AG09309 (cell line): ENCODE data around the gene CEBPG.
A peak's percentile ranks its signal among the peaks of the same experiment; 100 is the strongest.

ENCODE experiments used
- DNase-seq: peaks from one replicate; pipeline ENCODE4 v3.0.0-alpha.2; 2010; ENCODE audit warnings: low read depth
- H3K4me3 ChIP-seq: 2 replicates; pipeline ENCODE4 v1.5.1; 2011; ENCODE audit warnings: mild to moderate bottlenecking, low read depth, low read length, moderate library complexity; ENCODE audit not compliant: control insufficient read depth
- TF ChIP-seq, protein P1 (sequence below): IDR thresholded peaks from 2 replicates; pipeline ENCODE4 v1.5.1; 2011; ENCODE audit warnings: mild to moderate bottlenecking, low read depth, low read length, inconsistent platforms; ENCODE audit not compliant: insufficient read depth, control insufficient read depth; ENCODE audit errors: missing control alignments

The CEBPG gene

GRCh38 chr19:33373453-33374235 is at the start of gene CEBPG:
Gene CEBPG (plus strand): TSS chr19:33373709. CDS start chr19:33379240, 5,531 bp downstream.
- DNase-seq = peak; percentile 58
- peak within 1 kb of the TSS; percentile 57 for H3K4me3 ChIP-seq
- TF ChIP-seq, protein P1, sequence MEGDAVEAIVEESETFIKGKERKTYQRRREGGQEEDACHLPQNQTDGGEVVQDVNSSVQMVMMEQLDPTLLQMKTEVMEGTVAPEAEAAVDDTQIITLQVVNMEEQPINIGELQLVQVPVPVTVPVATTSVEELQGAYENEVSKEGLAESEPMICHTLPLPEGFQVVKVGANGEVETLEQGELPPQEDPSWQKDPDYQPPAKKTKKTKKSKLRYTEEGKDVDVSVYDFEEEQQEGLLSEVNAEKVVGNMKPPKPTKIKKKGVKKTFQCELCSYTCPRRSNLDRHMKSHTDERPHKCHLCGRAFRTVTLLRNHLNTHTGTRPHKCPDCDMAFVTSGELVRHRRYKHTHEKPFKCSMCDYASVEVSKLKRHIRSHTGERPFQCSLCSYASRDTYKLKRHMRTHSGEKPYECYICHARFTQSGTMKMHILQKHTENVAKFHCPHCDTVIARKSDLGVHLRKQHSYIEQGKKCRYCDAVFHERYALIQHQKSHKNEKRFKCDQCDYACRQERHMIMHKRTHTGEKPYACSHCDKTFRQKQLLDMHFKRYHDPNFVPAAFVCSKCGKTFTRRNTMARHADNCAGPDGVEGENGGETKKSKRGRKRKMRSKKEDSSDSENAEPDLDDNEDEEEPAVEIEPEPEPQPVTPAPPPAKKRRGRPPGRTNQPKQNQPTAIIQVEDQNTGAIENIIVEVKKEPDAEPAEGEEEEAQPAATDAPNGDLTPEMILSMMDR = no peak

DNA sequence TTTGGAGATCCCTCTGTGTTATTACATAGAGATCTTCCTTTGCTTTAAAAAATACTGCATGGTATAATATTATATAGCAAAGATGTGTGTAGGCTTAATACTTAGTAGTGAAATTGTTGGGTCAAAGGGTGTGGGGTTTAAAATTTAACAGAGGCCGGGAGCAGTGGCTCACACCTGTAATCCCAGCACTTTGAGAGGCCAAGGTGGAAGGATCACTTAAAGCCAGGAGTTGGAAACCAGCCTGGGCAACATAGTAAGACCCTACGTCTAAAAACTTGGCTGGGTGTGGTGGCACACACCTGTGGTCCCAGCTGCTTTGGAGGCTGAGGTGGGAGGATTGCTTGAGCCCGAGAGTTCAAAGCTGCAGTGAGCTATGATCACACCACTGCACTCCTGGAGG is 48.9 kb upstream of the CEBPG start:
- TF ChIP-seq, protein P1 = no peak
- no peak for DNase-seq
- no peak overlapping the region for H3K4me3 ChIP-seq

GRCh38 chr19:33325920-33326319 is 47.6 kb upstream of the CEBPG start:
- TF ChIP-seq, protein P1 = no peak
- H3K4me3 ChIP-seq = no peak overlapping the region
- DNase-seq = no peak

- H3K4me3 ChIP-seq = no peak overlapping the region
Measured at GRCh38 chr19:33329060-33329459, 44.4 kb upstream of the CEBPG start.

DNA sequence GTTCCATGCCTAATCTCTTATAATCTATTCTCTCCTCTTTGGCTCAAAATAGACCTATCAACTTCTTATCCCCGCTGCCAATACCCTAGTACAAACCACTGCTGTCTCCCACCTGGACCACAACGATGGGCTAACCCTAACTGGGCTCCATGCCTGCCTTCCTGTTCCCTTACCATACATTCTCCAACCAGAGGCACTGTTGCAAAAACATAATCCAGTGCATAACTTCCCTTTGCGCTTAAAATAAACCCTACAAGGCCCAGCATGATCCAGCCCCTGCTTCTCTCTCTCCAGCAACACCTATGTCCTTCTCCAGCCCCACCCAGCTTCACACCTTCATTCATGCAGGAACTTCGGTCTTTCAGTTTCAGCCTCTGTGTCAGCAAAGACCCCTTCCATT is 43.8 kb upstream of the CEBPG start:
- H3K4me3 ChIP-seq = no peak overlapping the region
- TF ChIP-seq, protein P1 = no peak

More at GRCh38 chr19:33329060-33329459, 44.4 kb upstream of the CEBPG start:
- TF ChIP-seq, protein P1 = no peak
- no peak for DNase-seq

GRCh38 chr19:33332248-33332647 is 41.3 kb upstream of the CEBPG start:
- H3K4me3 ChIP-seq = no peak overlapping the region
- TF ChIP-seq, protein P1 = no peak
- DNase-seq = no peak

More for the DNA sequence above, 43.8 kb upstream of the CEBPG start:
- no peak for DNase-seq

GRCh38 chr19:33333151-33333550 is 40.4 kb upstream of the CEBPG start:
- H3K4me3 ChIP-seq = no peak overlapping the region
- no peak for DNase-seq
- TF ChIP-seq, protein P1 = no peak
